ENCODE data around the gene FYN. TPM values are rescaled to one million over a fixed set of nuclear protein-coding genes. Genes with fewer than 3 reads are reported as not detected.

The FYN gene
- total RNA-seq, 2 donors from 2014 or later = 273 to 443 TPM

GRCh38 chr6:111747396-111747795 lies 125.9 kb downstream of the FYN start:
- DNase-seq (ENCODE audit: low spot score) (no peak), ATAC-seq (no peak)
- Mint-ChIP-seq H3K27ac (peak overlapping the region in 1 of 2 donors; percentile 98), H3K27me3 (no peaks in the 10 kb centered on the region), H3K4me3 (peak overlapping the region; percentile 62), H3K36me3 (peaks cover 28% of the 10 kb centered on the region), H3K9me3 (peaks cover 4% of the 10 kb centered on the region), H3K4me1 (ENCODE audit: low read depth in 2 of 2) (peaks cover 78 to 93% of the 10 kb centered on the region in 2 donors)

GRCh38 chr6:111746983-111747382 lies 126.3 kb downstream of the FYN start:
- Mint-ChIP-seq H3K4me1 (ENCODE audit: low read depth in 2 of 2) (peaks cover 78 to 93% of the 10 kb centered on the region in 2 donors), H3K27me3 (no peaks in the 10 kb centered on the region), H3K9me3 (no peaks in the 10 kb centered on the region), H3K36me3 (peaks cover 24% of the 10 kb centered on the region), H3K27ac (peak overlapping the region in 1 of 2 donors; percentile 98), H3K4me3 (peak overlapping the region; percentile 62)
- ATAC-seq = peak in 1 of 2 donors; percentile 63
- DNase-seq (ENCODE audit: low spot score) = no peak

- H3K4me3 Mint-ChIP-seq = peak overlapping the region; percentile 18
Observed at GRCh38 chr6:111745636-111746035, 127.6 kb downstream of the FYN start.

GRCh38 chr6:111745186-111745585 lies 128.1 kb downstream of the FYN start:
- Mint-ChIP-seq H3K4me1 (ENCODE audit: low read depth in 2 of 2) (peaks cover 80 to 93% of the 10 kb centered on the region in 2 donors), H3K4me3 (peak overlapping the region; percentile 18), H3K27ac (peak overlapping the region in 1 of 2 donors; percentile 98), H3K9me3 (no peaks in the 10 kb centered on the region), H3K27me3 (no peaks in the 10 kb centered on the region), H3K36me3 (peaks cover 24% of the 10 kb centered on the region)
- no peak for ATAC-seq
- DNase-seq (ENCODE audit: low spot score) = no peak

More at GRCh38 chr6:111745636-111746035, 127.6 kb downstream of the FYN start:
- peaks cover 24% of the 10 kb centered on the region for H3K36me3 Mint-ChIP-seq
- H3K4me1 Mint-ChIP-seq (ENCODE audit: low read depth in 2 of 2) = peaks cover 80 to 93% of the 10 kb centered on the region in 2 donors
- ATAC-seq (no peak), DNase-seq (ENCODE audit: low spot score) (no peak)
- no peaks in the 10 kb centered on the region for H3K27me3 Mint-ChIP-seq
- H3K9me3 Mint-ChIP-seq = no peaks in the 10 kb centered on the region
- H3K27ac Mint-ChIP-seq = peak overlapping the region in 1 of 2 donors; percentile 98

- Mint-ChIP-seq H3K36me3 (peaks cover 29% of the 10 kb centered on the region), H3K4me3 (no peak overlapping the region), H3K27ac (peak overlapping the region in 1 of 2 donors; percentile 90), H3K27me3 (no peaks in the 10 kb centered on the region), H3K4me1 (ENCODE audit: low read depth in 2 of 2) (peaks cover 84 to 98% of the 10 kb centered on the region in 2 donors), H3K9me3 (no peaks in the 10 kb centered on the region)
- ATAC-seq (no peak), DNase-seq (ENCODE audit: low spot score) (no peak)
Observed at GRCh38 chr6:111743862-111744692, 129.2 kb downstream of the FYN start.

- DNase-seq (ENCODE audit: low spot score) = no peak
- no peaks in the 10 kb centered on the region for H3K9me3 Mint-ChIP-seq
- ATAC-seq = no peak
- H3K27me3 Mint-ChIP-seq = no peaks in the 10 kb centered on the region
- no peak overlapping the region for H3K4me3 Mint-ChIP-seq
- peaks cover 32% of the 10 kb centered on the region for H3K36me3 Mint-ChIP-seq
- H3K4me1 Mint-ChIP-seq (ENCODE audit: low read depth in 2 of 2) = peaks cover 86 to 100% of the 10 kb centered on the region in 2 donors
- H3K27ac Mint-ChIP-seq = peak overlapping the region in 1 of 2 donors; percentile 90
Observed at GRCh38 chr6:111743360-111743759, 129.9 kb downstream of the FYN start.

GRCh38 chr6:111741177-111741952 lies 131.9 kb downstream of the FYN start:
- Mint-ChIP-seq H3K4me3 (peak overlapping the region; percentile 69), H3K27me3 (no peaks in the 10 kb centered on the region), H3K4me1 (ENCODE audit: low read depth in 2 of 2) (peaks cover 87 to 100% of the 10 kb centered on the region in 2 donors), H3K36me3 (peaks cover 27% of the 10 kb centered on the region), H3K27ac (peak overlapping the region in 1 of 2 donors; percentile 90), H3K9me3 (no peaks in the 10 kb centered on the region)
- peak; percentile 89 for DNase-seq (ENCODE audit: low spot score)
- ATAC-seq = peak; percentile 86 to 93

- no peaks in the 10 kb centered on the region for H3K27me3 Mint-ChIP-seq
- no peaks in the 10 kb centered on the region for H3K9me3 Mint-ChIP-seq
- H3K4me1 Mint-ChIP-seq (ENCODE audit: low read depth in 2 of 2) = peaks cover 90 to 100% of the 10 kb centered on the region in 2 donors
- peaks cover 33% of the 10 kb centered on the region for H3K36me3 Mint-ChIP-seq
- ATAC-seq (no peak), DNase-seq (ENCODE audit: low spot score) (no peak)
- H3K27ac Mint-ChIP-seq = peak overlapping the region in 1 of 2 donors; percentile 90
- H3K4me3 Mint-ChIP-seq = peak overlapping the region; percentile 69
Observed at GRCh38 chr6:111740506-111740905, 132.7 kb downstream of the FYN start.

GRCh38 chr6:111739257-111739696 lies 134.0 kb downstream of the FYN start:
- H3K36me3 Mint-ChIP-seq = peaks cover 37% of the 10 kb centered on the region
- H3K4me3 Mint-ChIP-seq = peak overlapping the region; percentile 69
- no peaks in the 10 kb centered on the region for H3K9me3 Mint-ChIP-seq
- H3K27me3 Mint-ChIP-seq = no peaks in the 10 kb centered on the region
- ATAC-seq (no peak), DNase-seq (ENCODE audit: low spot score) (no peak)
- H3K4me1 Mint-ChIP-seq (ENCODE audit: low read depth in 2 of 2) = peaks cover 94 to 100% of the 10 kb centered on the region in 2 donors
- H3K27ac Mint-ChIP-seq = peak overlapping the region in 1 of 2 donors; percentile 90

- H3K27ac Mint-ChIP-seq = peak overlapping the region in 1 of 2 donors; percentile 90
- peaks cover 39% of the 10 kb centered on the region for H3K36me3 Mint-ChIP-seq
- no peaks in the 10 kb centered on the region for H3K9me3 Mint-ChIP-seq
- no peak for ATAC-seq
- H3K4me1 Mint-ChIP-seq (ENCODE audit: low read depth in 2 of 2) = peaks cover 94 to 96% of the 10 kb centered on the region in 2 donors
- H3K4me3 Mint-ChIP-seq = peak overlapping the region; percentile 40
- H3K27me3 Mint-ChIP-seq = no peaks in the 10 kb centered on the region
- DNase-seq (ENCODE audit: low spot score) = no peak
Observed at GRCh38 chr6:111738631-111739030, 134.6 kb downstream of the FYN start.

- Mint-ChIP-seq H3K4me1 (ENCODE audit: low read depth in 2 of 2) (peaks cover 91 to 92% of the 10 kb centered on the region in 2 donors), H3K9me3 (no peaks in the 10 kb centered on the region), H3K27ac (peak overlapping the region in 1 of 2 donors; percentile 90), H3K4me3 (peak overlapping the region; percentile 75), H3K36me3 (peaks cover 35% of the 10 kb centered on the region), H3K27me3 (no peaks in the 10 kb centered on the region)
- DNase-seq (ENCODE audit: low spot score) (no peak), ATAC-seq (no peak)
Observed at GRCh38 chr6:111738156-111738555, 135.1 kb downstream of the FYN start.

- DNase-seq (ENCODE audit: low spot score) (no peak), ATAC-seq (peak; percentile 43 to 63)
- Mint-ChIP-seq H3K9me3 (no peaks in the 10 kb centered on the region), H3K4me1 (ENCODE audit: low read depth in 2 of 2) (peaks cover 81 to 92% of the 10 kb centered on the region in 2 donors), H3K4me3 (peak overlapping the region; percentile 75), H3K27me3 (no peaks in the 10 kb centered on the region), H3K27ac (peak overlapping the region in 1 of 2 donors; percentile 90), H3K36me3 (peaks cover 35% of the 10 kb centered on the region)
Observed at GRCh38 chr6:111737065-111737521, 136.2 kb downstream of the FYN start.

- peak overlapping the region in 1 of 2 donors; percentile 90 for H3K27ac Mint-ChIP-seq
- no peaks in the 10 kb centered on the region for H3K27me3 Mint-ChIP-seq
- ATAC-seq (peak in 1 of 2 donors; percentile 68), DNase-seq (ENCODE audit: low spot score) (no peak)
- H3K9me3 Mint-ChIP-seq = no peaks in the 10 kb centered on the region
- peaks cover 79 to 92% of the 10 kb centered on the region in 2 donors for H3K4me1 Mint-ChIP-seq (ENCODE audit: low read depth in 2 of 2)
- H3K36me3 Mint-ChIP-seq = peaks cover 35% of the 10 kb centered on the region
- peak overlapping the region; percentile 75 for H3K4me3 Mint-ChIP-seq
Observed at GRCh38 chr6:111736005-111736608, 137.1 kb downstream of the FYN start.
